NCI-H446 (cell line): ENCODE results near the gene KBTBD4.
A peak's percentile ranks its signal among the peaks of the same experiment; 100 is the strongest.
"Not testable (repeated sequence)": the region's sequence is repeated elsewhere in the genome, so short reads cannot be mapped to it uniquely, and the experiment has no call there.

ENCODE experiments used
- DNase-seq, 2 experiments: peaks; one replicate each; lab custom pipeline; 2025; lab: John Stamatoyannopoulos, UW

Gene KBTBD4

DNA sequence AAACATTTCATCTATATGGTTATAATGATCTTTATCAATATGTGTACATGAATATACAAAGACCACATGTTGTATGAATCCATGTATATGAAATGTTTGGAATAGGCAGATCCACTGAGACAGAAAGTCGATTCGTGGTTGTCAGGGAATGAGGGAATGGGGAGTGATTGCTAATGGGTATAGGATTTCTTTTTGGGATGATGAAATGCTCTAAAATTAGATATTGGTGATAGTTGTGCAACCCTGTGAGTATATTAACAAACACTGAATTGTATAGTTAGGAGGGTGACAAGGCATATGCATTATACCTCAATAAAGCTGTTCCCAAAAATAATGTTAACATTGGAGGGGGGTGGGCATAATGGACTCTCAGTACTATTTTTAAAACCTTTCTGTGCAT, 18.3 kb downstream of the KBTBD4 start:
- no peak for DNase-seq

DNA sequence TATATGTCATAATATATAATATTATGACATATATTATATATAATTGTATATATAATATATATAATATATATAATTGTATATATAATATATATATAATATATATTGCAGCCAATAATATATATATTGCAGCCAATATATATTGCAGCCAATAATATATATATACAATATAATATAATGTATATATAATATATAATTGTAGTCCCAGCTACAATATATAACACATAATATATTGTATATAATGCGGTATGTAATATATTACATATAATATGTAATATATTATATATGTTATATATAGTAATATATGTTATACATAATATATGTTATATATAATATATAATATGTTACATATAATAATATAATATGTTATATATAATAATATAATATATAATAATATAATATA, 20.1 kb downstream of the KBTBD4 start:
- no peak for DNase-seq

- DNase-seq: not testable (repeated sequence)
These were observed 21.8 kb downstream of the KBTBD4 start for GRCh38 chr11:47557004-47557403.

- DNase-seq: no peak
These were observed 25.4 kb downstream of the KBTBD4 start for GRCh38 chr11:47553406-47553743.

DNA sequence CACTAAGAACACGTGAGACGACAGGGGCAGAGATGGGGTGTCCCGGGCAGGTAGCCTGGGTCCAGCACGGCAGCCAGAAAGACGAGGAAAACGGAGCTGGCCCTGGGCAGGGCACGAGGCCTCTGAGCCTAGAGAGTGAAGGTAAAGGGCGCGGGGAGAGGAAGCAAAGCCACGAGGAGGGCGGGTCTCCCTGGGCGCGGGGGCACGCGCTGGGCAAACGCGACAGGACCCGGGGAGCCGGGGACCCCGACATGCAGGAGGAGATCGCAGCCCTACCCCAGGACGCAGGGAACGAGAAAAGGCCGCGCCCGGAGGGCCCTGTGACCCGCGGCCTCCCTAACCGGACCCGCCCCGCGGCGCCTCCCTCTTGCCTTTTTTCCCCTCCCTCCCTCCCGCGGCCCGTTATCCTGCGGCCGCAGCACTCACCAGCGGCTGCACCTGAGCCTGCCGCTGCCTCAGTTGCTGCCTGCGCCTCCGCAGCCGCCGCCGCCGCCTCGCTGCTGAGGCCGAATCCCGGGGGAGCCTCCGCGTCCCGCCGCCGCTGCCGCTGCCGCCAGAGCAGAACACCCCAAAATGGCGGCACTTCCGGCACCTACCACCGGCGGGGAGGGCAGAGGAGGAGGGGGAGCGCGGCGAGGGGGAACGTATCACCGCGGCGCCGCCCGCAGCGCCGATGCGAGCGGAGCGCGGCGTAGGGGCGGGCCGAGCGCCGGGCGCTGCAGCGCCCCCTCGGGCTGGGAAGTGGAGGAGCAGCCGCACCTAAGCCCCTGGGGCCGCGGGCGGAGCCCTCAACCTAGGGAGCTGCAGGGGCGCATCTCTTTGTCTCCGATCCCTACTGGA, 26.0 kb downstream of the KBTBD4 start, which contains the start of gene CELF1:
TSS of gene CELF1 (minus strand) at position 567 of the 840 bp plus-strand sequence. CDS start 53,609 bp downstream, outside the sequence.
- DNase-seq: peak; percentile 85 to 98

DNA sequence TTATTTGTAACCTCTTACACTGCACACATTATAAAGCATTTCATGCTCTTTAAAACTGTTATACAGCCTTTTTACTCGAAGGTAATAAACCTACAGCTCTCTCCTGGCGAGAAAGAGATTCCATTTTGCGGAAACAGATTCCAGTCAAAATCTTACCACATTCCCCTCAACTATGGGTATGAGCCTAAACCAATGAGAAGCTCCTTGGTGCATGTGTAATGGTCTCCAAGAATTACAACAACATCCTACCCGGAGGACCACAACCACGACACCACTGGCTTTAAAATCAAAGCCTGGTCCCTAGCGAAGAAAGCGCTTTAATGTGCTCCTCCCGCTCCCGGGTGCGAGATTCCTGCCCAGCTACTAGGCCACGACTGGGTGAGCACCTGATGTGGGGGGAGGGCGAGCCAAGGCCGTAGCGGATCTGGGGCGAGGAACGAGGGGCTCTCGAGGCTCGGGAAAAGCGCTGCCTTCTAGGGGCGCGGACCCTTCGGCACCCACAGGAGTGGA, 26.7 kb downstream of the KBTBD4 start:
- DNase-seq: peak; percentile 18 to 30

GRCh38 chr11:47551086-47551485, 27.7 kb downstream of the KBTBD4 start:
- DNase-seq: peak in 1 of 2 experiments; percentile 16

GRCh38 chr11:47550288-47551047, 28.3 kb downstream of the KBTBD4 start:
- no peak for DNase-seq

DNA sequence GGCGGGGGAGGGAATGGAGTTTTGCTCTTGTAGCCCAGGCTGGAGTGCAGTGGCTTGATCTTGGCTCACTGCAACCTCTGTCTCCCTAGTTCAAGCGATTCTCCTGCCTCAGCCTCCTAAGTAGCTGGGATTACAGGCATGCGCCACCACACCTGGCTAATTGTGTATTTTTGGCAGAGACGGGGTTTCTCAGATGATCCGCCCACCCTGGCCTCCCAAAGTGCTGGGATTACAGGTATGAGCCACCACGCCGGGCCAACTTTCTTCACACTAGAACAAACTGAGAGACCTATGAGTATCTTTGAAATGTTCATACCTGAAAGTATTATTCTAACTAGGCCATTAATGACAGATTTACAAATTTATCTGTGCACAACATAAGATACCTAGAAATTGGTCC, 32.5 kb downstream of the KBTBD4 start:
- DNase-seq: not testable (repeated sequence)

GRCh38 chr11:47545298-47545697, 33.5 kb downstream of the KBTBD4 start:
- no peak for DNase-seq

GRCh38 chr11:47541070-47541469, 37.7 kb downstream of the KBTBD4 start:
- no peak for DNase-seq

DNA sequence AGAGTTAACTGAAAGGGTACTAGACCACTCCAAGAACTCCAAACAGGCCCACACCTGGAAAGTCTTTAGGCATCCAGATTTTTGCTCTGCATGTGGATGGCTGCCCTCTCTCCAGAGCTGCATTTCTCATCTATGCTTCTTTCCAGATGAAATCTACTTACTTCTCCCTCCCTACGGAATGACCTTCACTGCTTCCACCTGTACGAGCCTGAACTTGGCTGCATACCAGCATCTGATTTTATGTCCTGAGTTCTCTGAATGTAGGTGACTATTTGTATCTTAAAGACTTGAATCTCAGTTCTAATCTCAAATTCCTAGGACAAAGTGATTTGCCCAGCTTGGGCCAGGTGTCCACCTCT, 39.1 kb downstream of the KBTBD4 start:
- no peak for DNase-seq

DNA sequence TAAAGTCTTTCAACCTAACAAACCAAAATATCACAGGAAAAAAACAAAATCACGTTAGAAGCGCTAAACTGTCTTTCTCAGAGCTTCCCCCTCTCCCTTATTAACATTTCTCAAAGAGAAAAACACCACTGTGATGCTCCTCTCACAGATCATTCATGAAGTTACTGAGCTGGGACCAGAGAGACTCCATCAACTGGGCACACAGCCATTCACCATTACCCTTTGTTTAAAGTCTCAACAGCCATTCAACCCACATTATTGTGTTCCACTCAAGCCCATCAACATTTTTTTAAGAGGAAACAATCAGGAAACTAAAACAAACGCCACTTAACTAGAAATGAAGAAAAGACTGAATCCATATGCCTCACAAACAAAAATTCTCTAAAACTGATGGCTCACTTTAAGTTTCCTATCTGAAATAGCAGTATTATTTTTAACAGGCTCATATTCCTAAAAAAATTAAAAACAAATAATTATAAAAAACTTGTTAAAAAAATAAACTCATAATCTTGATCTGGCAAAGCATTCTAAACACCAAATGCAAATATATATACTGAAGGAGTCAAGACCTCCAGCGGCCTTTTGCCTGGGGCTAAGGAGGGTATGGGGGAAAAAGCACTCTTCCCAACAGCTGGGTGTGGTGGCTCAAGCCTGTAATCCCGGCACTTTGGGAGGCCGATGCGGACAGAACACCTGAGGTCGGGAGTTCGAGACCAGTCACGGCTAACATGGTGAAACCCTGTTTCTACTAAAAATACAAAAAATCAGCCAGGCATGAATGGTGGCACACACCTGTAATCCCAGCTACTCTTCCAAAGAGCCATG, 39.8 kb downstream of the KBTBD4 start:
- peak in 1 of 2 experiments; percentile 33 for DNase-seq

GRCh38 chr11:47536915-47537314, 41.9 kb downstream of the KBTBD4 start:
- peak; percentile 25 to 64 for DNase-seq

DNA sequence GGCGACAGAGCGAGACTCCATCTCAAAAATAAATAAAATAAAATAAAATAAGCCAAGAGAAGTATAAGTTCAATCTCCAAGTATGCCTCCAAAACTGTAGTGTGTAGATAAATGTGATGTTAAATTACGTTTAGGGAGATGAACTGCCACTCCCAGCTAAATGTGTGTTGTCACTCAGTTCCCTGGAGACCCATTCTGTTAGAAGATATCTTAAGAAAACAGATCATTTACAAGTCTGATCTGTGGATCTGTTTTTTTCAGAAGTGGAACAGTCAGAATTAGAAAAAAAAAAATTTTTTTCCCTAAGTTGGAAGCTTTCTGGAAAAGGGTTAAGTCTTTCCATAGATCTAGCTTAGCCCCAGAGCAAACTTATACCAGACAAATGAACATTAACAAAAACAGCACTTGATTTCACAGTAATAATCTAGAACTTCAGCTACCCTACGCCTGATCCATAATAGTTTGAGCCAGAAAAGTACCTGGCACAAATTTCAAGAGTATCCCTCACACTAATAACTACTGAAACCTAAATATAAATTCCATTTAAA, 44.0 kb downstream of the KBTBD4 start:
- no peak for DNase-seq

DNA sequence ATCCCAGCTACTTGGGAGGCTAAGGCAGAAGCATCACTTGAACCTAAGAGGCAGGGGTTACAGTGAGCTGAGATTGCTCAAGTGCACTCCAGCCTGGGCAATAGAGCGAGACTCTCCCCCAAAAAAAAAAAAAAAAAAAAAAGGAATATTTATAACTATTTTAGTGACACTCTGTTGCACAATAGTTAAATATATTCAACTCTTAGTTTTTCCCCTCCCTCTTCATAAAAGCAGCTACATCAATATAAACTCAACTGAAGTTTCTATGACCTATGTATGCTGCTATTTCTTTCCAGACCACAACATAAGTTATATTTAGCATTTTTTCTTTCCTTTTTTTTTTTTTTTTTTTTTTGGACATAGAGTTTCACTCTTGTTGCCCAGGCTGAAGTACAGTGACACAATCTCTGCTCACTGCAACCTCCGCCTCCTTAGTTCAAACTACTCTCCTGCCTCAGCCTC, 45.0 kb downstream of the KBTBD4 start:
- no peak for DNase-seq

DNA sequence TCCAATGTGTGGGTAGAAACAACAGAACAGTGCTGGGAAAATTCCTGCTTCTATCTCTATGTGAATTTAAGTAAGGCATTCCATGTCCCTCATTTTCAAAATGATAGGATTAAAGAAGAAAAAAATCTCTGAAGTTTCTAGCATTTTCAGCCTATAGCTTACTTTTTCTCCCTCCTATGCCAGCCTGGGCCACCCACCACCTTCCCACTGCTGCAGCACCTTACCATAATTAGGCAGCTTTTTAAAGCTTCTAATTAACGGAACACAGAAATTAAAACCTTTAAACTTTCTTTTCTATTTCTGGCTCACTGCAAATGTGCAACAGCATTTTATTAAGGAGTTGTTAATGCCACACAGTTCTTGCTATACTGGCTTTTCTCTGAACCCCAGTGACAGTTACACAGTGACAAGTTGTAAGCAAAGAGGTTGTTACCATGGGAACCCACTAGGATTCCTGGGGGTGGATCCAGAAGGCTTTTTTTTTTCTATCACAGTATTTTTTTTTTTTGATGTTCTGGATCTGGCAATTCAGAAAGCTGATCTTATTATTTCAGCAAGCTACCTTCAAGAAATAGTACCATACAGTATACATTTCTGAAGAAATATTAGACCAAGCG, 46.1 kb downstream of the KBTBD4 start:
- no peak for DNase-seq

DNA sequence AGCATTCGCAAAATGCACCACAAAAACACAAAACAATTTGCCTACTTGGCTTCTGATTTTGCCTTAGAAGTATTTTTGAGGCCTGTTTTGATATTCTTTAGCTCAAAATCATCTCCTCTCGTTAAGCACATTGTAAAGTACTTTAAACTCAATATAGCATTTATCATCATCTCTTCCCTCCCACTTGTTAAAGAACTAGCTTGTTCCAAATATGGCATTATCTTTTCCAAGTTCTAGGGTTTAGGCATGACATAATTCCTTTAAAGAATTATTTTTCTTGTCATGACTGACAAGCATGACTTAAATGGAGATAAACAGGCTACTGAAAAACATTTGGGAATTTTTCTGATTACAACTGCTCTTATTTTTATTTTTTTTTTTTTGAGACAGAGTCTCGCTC, 47.1 kb downstream of the KBTBD4 start:
- DNase-seq: no peak

DNA sequence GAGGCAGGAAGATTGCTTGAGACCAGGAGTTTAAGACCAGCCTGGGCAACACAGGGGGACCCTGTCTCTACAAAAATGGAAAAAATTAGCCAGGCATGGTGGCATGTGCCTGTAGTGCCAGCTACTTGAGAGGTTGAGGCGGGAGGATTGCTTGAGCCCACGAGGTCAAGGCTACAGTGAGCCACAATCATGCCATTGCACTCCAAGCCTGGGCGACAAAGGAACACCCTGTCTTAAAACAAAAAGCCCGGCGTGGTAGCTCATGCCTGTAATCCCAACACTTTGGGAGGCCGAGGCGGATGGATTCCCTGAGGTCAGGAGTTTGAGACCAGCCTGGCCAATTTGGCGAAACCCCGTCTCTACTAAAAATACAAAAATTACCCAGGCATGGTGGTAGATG, 48.0 kb downstream of the KBTBD4 start:
- DNase-seq: not testable (repeated sequence)

GRCh38 chr11:47529951-47530350, 48.8 kb downstream of the KBTBD4 start:
- DNase-seq: no peak

GRCh38 chr11:47527186-47527585, 51.6 kb downstream of the KBTBD4 start:
- DNase-seq: no peak
